Astrocyte (in vitro differentiated cells and primary cell): Measurements from ENCODE around the gene SUGCT. TPM values are rescaled to one million over a fixed set of nuclear protein-coding genes. Genes with fewer than 3 reads are reported as not detected.

ENCODE experiments used
- DNase-seq: peaks from one replicate; pipeline ENCODE4 v3.0.0-alpha.2; 2010; ENCODE audit warnings: low read depth
- FAIRE-seq: peaks from 2 replicates; lab custom pipeline; 2011; peaks lifted over from hg19 to GRCh38; lab: Jason Lieb, UNC
- H2AFZ ChIP-seq: 2 replicates; pipeline ENCODE4 v1.6.0; 2012; ENCODE audit warnings: low read depth, low read length, inconsistent platforms
- H3K27ac ChIP-seq: 2 replicates; pipeline ENCODE4 v1.5.1; 2011; ENCODE audit warnings: low read depth, low read length, inconsistent platforms
- H3K27me3 ChIP-seq: 2 replicates; pipeline ENCODE4 v1.6.0; 2011; ENCODE audit warnings: low read length, inconsistent platforms; ENCODE audit not compliant: insufficient read depth
- H3K36me3 ChIP-seq: 2 replicates; pipeline ENCODE4 v1.5.1; 2011; ENCODE audit warnings: low read length, inconsistent platforms; ENCODE audit not compliant: insufficient read depth
- H3K4me1 ChIP-seq: 2 replicates; pipeline ENCODE4 v1.5.1; 2011; ENCODE audit warnings: low read length, inconsistent platforms; ENCODE audit not compliant: insufficient read depth
- H3K4me2 ChIP-seq: 2 replicates; pipeline ENCODE4 v1.6.0; 2012; ENCODE audit warnings: low read length, inconsistent platforms
- H3K4me3 ChIP-seq: 2 replicates; pipeline ENCODE4 v1.5.1; 2011; ENCODE audit warnings: low read depth, mild to moderate bottlenecking, low read length, inconsistent platforms; ENCODE audit not compliant: insufficient read depth
- H3K79me2 ChIP-seq: 2 replicates; pipeline ENCODE4 v1.6.0; 2012; ENCODE audit warnings: mild to moderate bottlenecking, low read length, inconsistent platforms; ENCODE audit not compliant: insufficient read depth
- H3K9ac ChIP-seq: 2 replicates; pipeline ENCODE4 v1.6.0; 2012; ENCODE audit warnings: mild to moderate bottlenecking, low read length, inconsistent platforms
- H3K9me3 ChIP-seq: 2 replicates; pipeline ENCODE4 v1.5.1; 2012; ENCODE audit warnings: low read depth, mild to moderate bottlenecking, low read length, inconsistent platforms; ENCODE audit not compliant: insufficient read depth
- H4K20me1 ChIP-seq: 2 replicates; pipeline ENCODE4 v1.6.0; 2012; ENCODE audit warnings: low read length, inconsistent platforms; ENCODE audit not compliant: insufficient read depth
- H3K27ac Mint-ChIP-seq: one replicate; pipeline ENCODE4 v1.8.0; 2021; ENCODE audit warnings: mild to moderate bottlenecking, mixed read lengths; ENCODE audit not compliant: unreplicated experiment
- H3K27me3 Mint-ChIP-seq: one replicate; pipeline ENCODE4 v1.8.0; 2021; ENCODE audit warnings: low read depth, mixed read lengths; ENCODE audit not compliant: unreplicated experiment
- H3K36me3 Mint-ChIP-seq: one replicate; pipeline ENCODE4 v1.8.0; 2021; ENCODE audit warnings: low read depth, mixed read lengths; ENCODE audit not compliant: unreplicated experiment
- H3K4me1 Mint-ChIP-seq: one replicate; pipeline ENCODE4 v1.8.0; 2021; ENCODE audit warnings: low read depth, mixed read lengths; ENCODE audit not compliant: unreplicated experiment
- H3K4me3 Mint-ChIP-seq: one replicate; pipeline ENCODE4 v1.8.0; 2021; ENCODE audit warnings: mild to moderate bottlenecking, moderate library complexity, mixed read lengths; ENCODE audit not compliant: unreplicated experiment
- H3K9me3 Mint-ChIP-seq: one replicate; pipeline ENCODE4 v1.8.0; 2021; ENCODE audit warnings: mild to moderate bottlenecking, mixed read lengths; ENCODE audit not compliant: unreplicated experiment
- CTCF ChIP-seq: IDR thresholded peaks from 2 replicates; pipeline ENCODE4 v1.5.1; 2011; ENCODE audit warnings: low read depth, mild to moderate bottlenecking, inconsistent platforms, low read length, moderate library complexity; ENCODE audit not compliant: insufficient read depth
- EZH2 ChIP-seq: IDR thresholded peaks from 2 replicates; pipeline ENCODE4 v1.6.1; 2012; ENCODE audit warnings: mild to moderate bottlenecking, low read length, inconsistent platforms; ENCODE audit not compliant: insufficient read depth
- total RNA-seq: library from RNA; stranded (reverse); gene quantifications from 2 replicates; pipeline ENCODE4 v1.2.1, GENCODE V29; 2021

The SUGCT gene
- total RNA-seq, 1 donor from 2014 or later, result 15.5 TPM

GRCh38 chr7:40151504-40151903 is 16.7 kb downstream of the SUGCT start:
- Mint-ChIP-seq H3K9me3 (peaks cover 15% of the 10 kb centered on the region), H3K36me3 (peaks cover 5% of the 10 kb centered on the region), H3K27ac (no peak overlapping the region), H3K4me1 (peaks cover 3% of the 10 kb centered on the region), H3K4me3 (no peak overlapping the region), H3K27me3 (no peaks in the 10 kb centered on the region)
- DNase-seq (no peak), FAIRE-seq (no peak)
- H3K27ac ChIP-seq, result no peak overlapping the region
- H3K27me3 ChIP-seq, result no peaks in the 10 kb centered on the region
- TF ChIP-seq CTCF, result no peak
- TF ChIP-seq EZH2, result no peak
- H3K4me3 ChIP-seq, result no peak overlapping the region
- H3K4me1 ChIP-seq, result no peaks in the 10 kb centered on the region
- H3K9me3 ChIP-seq, result no peaks in the 10 kb centered on the region
- no peaks in the 10 kb centered on the region for H3K36me3 ChIP-seq
- no peak overlapping the region for H2AFZ ChIP-seq
- no peaks in the 10 kb centered on the region for H4K20me1 ChIP-seq
- H3K4me2 ChIP-seq, result no peak overlapping the region
- no peaks in the 10 kb centered on the region for H3K79me2 ChIP-seq
- no peak overlapping the region for H3K9ac ChIP-seq

- H3K9me3 Mint-ChIP-seq, result no peaks in the 10 kb centered on the region
- no peak for DNase-seq
- no peak overlapping the region for H3K4me3 Mint-ChIP-seq
- FAIRE-seq, result no peak
- H3K4me1 Mint-ChIP-seq, result no peaks in the 10 kb centered on the region
- no peak overlapping the region for H3K4me3 ChIP-seq
- H3K27ac Mint-ChIP-seq, result no peak overlapping the region
- no peaks in the 10 kb centered on the region for H3K27me3 ChIP-seq
- no peaks in the 10 kb centered on the region for H3K9me3 ChIP-seq
- no peak overlapping the region for H3K9ac ChIP-seq
- H3K4me2 ChIP-seq, result no peak overlapping the region
- no peak for TF ChIP-seq CTCF
- peaks cover 1% of the 10 kb centered on the region for H3K36me3 Mint-ChIP-seq
- H4K20me1 ChIP-seq, result no peaks in the 10 kb centered on the region
- no peaks in the 10 kb centered on the region for H3K27me3 Mint-ChIP-seq
- H3K79me2 ChIP-seq, result no peaks in the 10 kb centered on the region
- H3K27ac ChIP-seq, result no peak overlapping the region
- H3K4me1 ChIP-seq, result no peaks in the 10 kb centered on the region
- no peak overlapping the region for H2AFZ ChIP-seq
- no peaks in the 10 kb centered on the region for H3K36me3 ChIP-seq
These were observed 22.2 kb downstream of the SUGCT start for GRCh38 chr7:40156988-40157387.

- H3K4me3 ChIP-seq, result no peak overlapping the region
- H3K36me3 ChIP-seq, result no peaks in the 10 kb centered on the region
- H3K27ac Mint-ChIP-seq, result no peak overlapping the region
- H3K9me3 Mint-ChIP-seq, result no peaks in the 10 kb centered on the region
- no peaks in the 10 kb centered on the region for H3K4me1 ChIP-seq
- H3K9ac ChIP-seq, result no peak overlapping the region
- H3K27ac ChIP-seq, result no peak overlapping the region
- H3K4me2 ChIP-seq, result no peak overlapping the region
- H3K4me1 Mint-ChIP-seq, result peaks cover 4% of the 10 kb centered on the region
- peaks cover under 1% of the 10 kb centered on the region for H3K27me3 Mint-ChIP-seq
- H2AFZ ChIP-seq, result no peak overlapping the region
- H3K9me3 ChIP-seq, result no peaks in the 10 kb centered on the region
- H4K20me1 ChIP-seq, result no peaks in the 10 kb centered on the region
- H3K4me3 Mint-ChIP-seq, result no peak overlapping the region
- H3K79me2 ChIP-seq, result no peaks in the 10 kb centered on the region
- no peaks in the 10 kb centered on the region for H3K27me3 ChIP-seq
- TF ChIP-seq CTCF, result no peak
- no peak for TF ChIP-seq EZH2
- peaks cover 5% of the 10 kb centered on the region for H3K36me3 Mint-ChIP-seq
- FAIRE-seq, result peak; percentile 13
- peak; percentile 2 for DNase-seq
These were observed 27.7 kb downstream of the SUGCT start for GRCh38 chr7:40162516-40162915.
